Activated T-cell treated with anti-CD3 and anti-CD28 coated beads, Interleukin-2, amount 50 U/mL, for 24 hours (primary cell): ENCODE data around the gene GPC5.

Experiments
- DNase-seq: peaks from one replicate; pipeline ENCODE4 v3.0.0-alpha.2; 2020
- H3K27ac Mint-ChIP-seq: 2 replicates; pipeline ENCODE4 v1.8.0; 2020; ENCODE audit warnings: mild to moderate bottlenecking, mixed read lengths
- H3K27me3 Mint-ChIP-seq: 2 replicates; pipeline ENCODE4 v1.8.0; 2020; ENCODE audit warnings: mixed read lengths
- H3K36me3 Mint-ChIP-seq: 2 replicates; pipeline ENCODE4 v1.8.0; 2020; ENCODE audit warnings: low read depth, mixed read lengths
- H3K4me1 Mint-ChIP-seq: 2 replicates; pipeline ENCODE4 v1.8.0; 2020; ENCODE audit warnings: low read depth, mixed read lengths
- H3K4me3 Mint-ChIP-seq: 2 replicates; pipeline ENCODE4 v1.8.0; 2020; ENCODE audit warnings: mild to moderate bottlenecking, moderate library complexity, mixed read lengths
- H3K9me3 Mint-ChIP-seq: 2 replicates; pipeline ENCODE4 v1.8.0; 2020; ENCODE audit warnings: mixed read lengths

Gene GPC5

DNA sequence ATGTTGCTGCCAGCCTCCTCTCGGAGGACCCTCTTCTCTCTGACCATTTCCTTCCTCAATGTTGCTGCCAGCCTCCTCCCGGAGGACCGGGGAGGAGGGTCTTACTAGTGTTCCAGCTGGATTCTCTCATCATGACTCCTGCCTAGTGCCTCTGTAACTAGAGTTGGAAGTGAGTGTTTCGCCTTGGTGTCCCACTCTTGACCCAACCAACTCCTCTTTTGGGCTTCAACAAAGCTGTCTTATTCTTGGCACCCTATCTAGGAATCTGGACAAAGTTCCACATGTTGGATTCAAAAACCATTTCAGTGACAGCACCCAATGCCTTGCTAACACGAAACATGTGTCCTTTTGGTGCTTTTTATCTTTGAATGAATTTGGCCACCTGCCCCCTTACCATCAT lies 165.4 kb downstream of the GPC5 start:
- H3K4me3 Mint-ChIP-seq = no peak overlapping the region
- no peaks in the 10 kb centered on the region for H3K27me3 Mint-ChIP-seq
- H3K9me3 Mint-ChIP-seq = no peaks in the 10 kb centered on the region
- H3K4me1 Mint-ChIP-seq = no peaks in the 10 kb centered on the region
- H3K27ac Mint-ChIP-seq = no peak overlapping the region
- H3K36me3 Mint-ChIP-seq = no peaks in the 10 kb centered on the region
- DNase-seq = no peak

DNA sequence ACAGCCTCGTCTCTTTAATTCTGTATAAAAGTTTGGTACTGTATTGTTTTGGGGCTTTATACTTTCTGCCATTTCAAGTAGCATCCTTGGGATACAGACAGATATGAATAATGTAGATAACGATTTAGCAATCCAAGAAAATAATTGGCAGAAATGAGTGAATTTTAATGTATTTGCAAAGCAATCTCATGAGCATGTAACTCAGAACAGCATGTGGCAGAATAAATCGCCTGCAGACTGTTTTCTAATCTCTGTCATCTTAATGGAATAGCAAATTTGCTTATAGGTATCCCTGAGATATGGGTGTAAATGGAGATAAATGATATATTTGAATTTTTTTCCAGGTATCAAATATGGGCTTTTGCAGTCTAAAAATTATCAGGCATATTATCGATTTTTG lies 166.0 kb downstream of the GPC5 start:
- Mint-ChIP-seq H3K4me3 (no peak overlapping the region), H3K27ac (no peak overlapping the region), H3K36me3 (no peaks in the 10 kb centered on the region), H3K27me3 (no peaks in the 10 kb centered on the region), H3K9me3 (no peaks in the 10 kb centered on the region), H3K4me1 (no peaks in the 10 kb centered on the region)
- DNase-seq = no peak

DNA sequence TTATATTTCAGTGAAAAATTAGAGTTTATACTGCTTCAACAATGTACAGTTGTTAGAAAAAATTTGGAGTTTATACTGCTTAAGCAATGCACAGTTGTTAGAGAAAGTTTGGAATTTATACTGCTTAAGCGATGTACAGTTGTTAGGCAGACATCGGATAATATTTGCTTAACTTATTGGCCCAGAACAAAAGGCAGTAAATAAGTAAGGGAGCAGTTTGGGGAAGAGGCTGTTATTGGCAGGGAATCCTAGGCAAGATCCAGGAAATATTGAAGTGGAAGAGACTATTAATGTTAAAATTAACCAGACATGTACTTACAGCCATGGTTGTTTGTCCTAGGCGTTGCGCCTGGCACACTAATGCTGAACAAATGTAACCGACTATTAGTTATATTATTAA lies 166.9 kb downstream of the GPC5 start:
- no peaks in the 10 kb centered on the region for H3K36me3 Mint-ChIP-seq

DNA sequence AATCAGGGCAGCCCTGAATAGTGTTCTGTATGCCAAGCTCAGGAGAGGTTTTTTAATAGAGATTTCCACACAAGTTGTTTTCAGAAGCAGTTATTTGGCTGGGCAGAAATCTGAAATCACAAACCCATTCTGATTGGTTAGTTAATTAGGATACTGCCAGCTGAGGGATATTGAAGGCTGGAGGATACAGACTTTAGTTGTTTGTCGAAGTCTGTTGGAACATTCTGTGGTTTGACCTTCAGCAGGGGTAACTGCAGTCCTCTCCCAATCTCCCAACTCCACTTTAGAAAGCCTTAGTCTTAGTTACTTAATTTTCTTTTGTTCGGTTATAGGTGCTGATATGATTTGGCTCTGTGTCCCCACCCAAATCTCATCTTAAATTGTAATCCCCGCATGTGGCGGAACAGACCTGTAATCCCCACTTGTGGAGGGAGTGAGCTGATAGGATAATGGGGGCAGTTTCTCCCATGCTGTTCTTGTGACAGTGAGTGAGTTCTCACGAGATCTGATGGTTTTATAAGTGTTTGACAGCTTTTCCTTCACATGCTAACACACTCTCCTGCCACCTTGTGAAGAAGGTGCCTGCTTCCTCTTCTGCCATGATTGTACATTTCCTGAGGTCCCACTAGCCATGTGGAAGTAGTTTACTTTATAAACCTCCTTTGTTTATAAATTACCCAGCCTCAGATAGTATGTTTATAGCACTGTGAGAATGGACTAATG lies 169.2 kb downstream of the GPC5 start:
- H3K4me3 Mint-ChIP-seq = no peak overlapping the region
- no peaks in the 10 kb centered on the region for H3K36me3 Mint-ChIP-seq
- H3K9me3 Mint-ChIP-seq = no peaks in the 10 kb centered on the region
- H3K27ac Mint-ChIP-seq = no peak overlapping the region
- H3K27me3 Mint-ChIP-seq = no peaks in the 10 kb centered on the region
- DNase-seq = no peak
- H3K4me1 Mint-ChIP-seq = no peaks in the 10 kb centered on the region

More for the DNA sequence above, 166.9 kb downstream of the GPC5 start:
- Mint-ChIP-seq H3K9me3 (no peaks in the 10 kb centered on the region), H3K4me3 (no peak overlapping the region), H3K27ac (no peak overlapping the region), H3K27me3 (no peaks in the 10 kb centered on the region), H3K4me1 (no peaks in the 10 kb centered on the region)
- DNase-seq = no peak

DNA sequence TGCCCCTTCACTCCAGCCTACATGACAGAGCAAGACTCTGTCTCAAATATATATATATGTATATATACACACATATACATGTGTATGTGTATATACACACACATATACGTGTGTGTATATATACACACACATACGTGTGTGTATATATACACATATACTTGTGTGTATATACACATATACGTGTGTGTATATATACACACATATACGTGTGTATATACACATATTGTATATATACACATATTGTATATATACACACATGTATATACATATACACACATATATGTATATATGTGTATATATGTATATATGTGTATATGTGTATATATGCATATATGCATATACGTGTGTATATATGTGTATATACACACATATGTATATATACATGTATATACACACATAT lies 173.3 kb downstream of the GPC5 start:
- no peak for DNase-seq
- H3K36me3 Mint-ChIP-seq = no peaks in the 10 kb centered on the region
- H3K4me3 Mint-ChIP-seq = no peak overlapping the region
- no peaks in the 10 kb centered on the region for H3K4me1 Mint-ChIP-seq
- no peaks in the 10 kb centered on the region for H3K27me3 Mint-ChIP-seq
- no peak overlapping the region for H3K27ac Mint-ChIP-seq
- no peaks in the 10 kb centered on the region for H3K9me3 Mint-ChIP-seq

DNA sequence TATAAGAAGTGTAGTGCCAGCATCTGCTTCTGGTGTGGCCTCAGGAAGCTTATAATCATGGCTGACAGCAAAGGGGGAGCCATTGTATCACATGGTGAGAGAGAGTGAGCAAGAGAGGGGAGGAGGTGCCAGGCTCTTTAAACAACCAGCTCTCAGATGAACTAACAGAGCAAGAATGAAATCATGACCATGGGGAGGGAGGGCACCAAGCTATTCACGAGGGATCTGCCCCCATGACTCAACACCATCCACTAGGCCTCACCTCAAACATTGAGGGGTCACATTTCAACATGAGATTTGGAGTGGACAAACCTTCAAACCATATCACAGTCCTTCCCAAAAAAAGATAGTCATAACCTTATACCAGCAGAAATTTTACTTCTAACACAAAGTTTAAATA lies 174.0 kb downstream of the GPC5 start:
- no peak overlapping the region for H3K27ac Mint-ChIP-seq
- H3K4me3 Mint-ChIP-seq = no peak overlapping the region
- H3K9me3 Mint-ChIP-seq = no peaks in the 10 kb centered on the region
- no peaks in the 10 kb centered on the region for H3K36me3 Mint-ChIP-seq
- DNase-seq = no peak
- H3K27me3 Mint-ChIP-seq = no peaks in the 10 kb centered on the region
- H3K4me1 Mint-ChIP-seq = no peaks in the 10 kb centered on the region

DNA sequence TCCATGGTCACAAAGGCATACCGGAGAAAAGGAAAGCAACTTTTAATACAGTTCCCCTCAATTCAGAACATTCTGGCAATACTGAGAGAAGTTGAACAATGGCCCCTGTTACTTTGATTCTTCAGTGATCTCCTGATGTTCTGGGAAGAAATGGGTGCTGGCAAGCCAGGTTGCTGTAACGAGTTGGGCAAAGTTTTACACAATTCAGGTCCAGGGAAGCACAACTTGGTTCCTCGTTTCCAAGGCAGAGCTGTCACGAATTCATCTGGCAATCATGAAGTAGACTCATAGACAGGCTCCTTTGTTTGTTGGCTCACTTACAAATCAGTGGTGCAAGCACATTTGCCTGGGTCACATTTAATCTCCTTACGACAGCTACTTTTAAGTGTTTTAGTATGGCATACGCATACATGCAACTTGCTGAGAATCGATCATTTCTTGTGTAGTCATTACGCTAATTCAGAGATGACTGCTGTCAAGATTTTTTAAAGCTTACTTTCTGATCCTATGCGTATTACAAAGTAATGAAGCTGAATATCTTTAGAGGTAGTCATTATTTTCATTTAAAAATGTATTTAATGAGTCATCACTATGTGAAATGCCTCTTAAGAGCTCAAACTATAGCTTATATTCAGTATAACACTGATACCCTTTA lies 174.7 kb downstream of the GPC5 start:
- Mint-ChIP-seq H3K9me3 (no peaks in the 10 kb centered on the region), H3K27ac (no peak overlapping the region), H3K4me3 (no peak overlapping the region), H3K4me1 (no peaks in the 10 kb centered on the region), H3K27me3 (no peaks in the 10 kb centered on the region), H3K36me3 (no peaks in the 10 kb centered on the region)
- DNase-seq = no peak

DNA sequence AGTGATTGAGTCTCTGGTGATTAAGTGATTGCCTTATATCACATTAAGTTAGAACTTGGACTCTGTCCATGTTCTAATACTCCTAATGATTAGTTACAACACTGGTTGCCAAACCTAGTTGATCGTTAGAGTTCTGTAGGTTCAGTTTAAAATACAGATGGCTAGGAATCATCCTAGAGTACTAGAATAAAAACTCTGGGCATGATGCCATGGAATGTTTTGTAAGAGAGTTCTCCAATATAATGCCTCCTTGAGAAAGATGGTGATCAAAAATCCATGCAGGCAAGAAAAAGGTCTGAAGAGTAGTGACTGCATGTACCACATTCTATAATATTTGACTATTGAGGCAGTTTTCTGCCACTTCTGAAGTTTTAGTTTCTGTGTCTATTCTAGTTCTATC lies 176.3 kb downstream of the GPC5 start:
- no peaks in the 10 kb centered on the region for H3K36me3 Mint-ChIP-seq
- H3K4me3 Mint-ChIP-seq = no peak overlapping the region
- no peaks in the 10 kb centered on the region for H3K4me1 Mint-ChIP-seq
- H3K9me3 Mint-ChIP-seq = no peaks in the 10 kb centered on the region
- no peak for DNase-seq
- H3K27ac Mint-ChIP-seq = no peak overlapping the region
- no peaks in the 10 kb centered on the region for H3K27me3 Mint-ChIP-seq

DNA sequence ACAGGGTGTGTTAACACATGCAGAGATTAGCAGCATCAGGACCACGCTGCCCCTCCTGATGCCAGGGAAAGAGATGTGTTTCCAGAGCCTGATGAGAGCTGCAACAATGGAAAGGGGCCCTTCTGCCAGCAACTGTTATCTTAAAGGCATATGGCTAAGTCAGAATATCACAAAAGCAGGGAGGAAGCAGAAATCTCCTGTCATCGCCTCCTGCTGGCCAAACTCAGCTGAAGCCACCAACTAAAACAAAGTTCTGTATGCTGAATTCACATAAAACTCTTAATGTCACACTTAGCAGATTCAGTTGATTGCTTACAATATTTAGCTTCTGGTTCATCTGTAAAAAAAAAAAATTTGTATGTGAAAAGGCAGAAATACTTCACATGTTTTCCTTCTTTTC lies 178.2 kb downstream of the GPC5 start:
- no peaks in the 10 kb centered on the region for H3K27me3 Mint-ChIP-seq
- H3K4me3 Mint-ChIP-seq = no peak overlapping the region
- H3K4me1 Mint-ChIP-seq = no peaks in the 10 kb centered on the region
- H3K27ac Mint-ChIP-seq = no peak overlapping the region
- no peak for DNase-seq
- no peaks in the 10 kb centered on the region for H3K36me3 Mint-ChIP-seq
- peaks cover 4% of the 10 kb centered on the region for H3K9me3 Mint-ChIP-seq

DNA sequence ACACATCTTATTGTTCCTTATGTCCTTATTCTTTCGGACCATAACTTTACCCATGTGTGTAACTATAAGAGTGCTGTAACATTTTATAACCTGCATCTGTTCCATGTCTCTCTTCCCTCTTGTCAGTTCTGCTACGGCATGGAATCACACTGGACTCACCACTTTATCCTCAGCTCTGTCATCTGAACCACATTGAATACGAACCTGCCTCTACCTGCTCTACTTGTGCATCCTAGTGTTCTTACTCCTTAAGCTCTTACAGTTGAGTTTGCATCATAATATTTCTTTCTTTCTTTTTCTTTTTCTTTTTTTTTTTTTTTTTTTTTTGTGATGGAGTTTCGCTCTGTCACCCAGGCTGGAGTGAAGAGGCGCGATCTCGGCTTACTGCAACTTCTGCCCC lies 180.9 kb downstream of the GPC5 start:
- Mint-ChIP-seq H3K36me3 (no peaks in the 10 kb centered on the region), H3K4me3 (no peak overlapping the region), H3K27me3 (no peaks in the 10 kb centered on the region), H3K4me1 (no peaks in the 10 kb centered on the region), H3K27ac (no peak overlapping the region), H3K9me3 (peaks cover 4% of the 10 kb centered on the region)
- DNase-seq = no peak

DNA sequence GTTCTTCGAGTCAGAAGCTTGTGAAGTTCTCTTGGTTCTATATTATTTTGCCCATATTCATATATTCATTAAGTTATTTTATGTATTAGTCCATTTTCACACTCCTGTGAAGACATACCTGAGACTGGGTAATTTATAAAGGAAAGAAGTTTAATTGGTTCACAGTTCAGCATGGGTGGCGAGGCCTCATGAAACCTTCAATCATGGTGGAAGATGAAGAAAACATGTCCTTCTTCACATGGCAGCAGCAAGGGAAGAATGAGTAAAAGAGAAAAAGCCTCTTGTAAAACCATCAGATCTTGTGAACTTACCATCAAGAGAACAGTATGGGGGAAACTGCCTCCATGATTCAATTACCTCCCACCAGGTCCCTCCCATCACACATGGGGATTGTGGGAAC lies 182.3 kb downstream of the GPC5 start:
- DNase-seq = no peak
- Mint-ChIP-seq H3K4me3 (no peak overlapping the region), H3K27me3 (no peaks in the 10 kb centered on the region), H3K9me3 (peaks cover 4% of the 10 kb centered on the region), H3K4me1 (no peaks in the 10 kb centered on the region), H3K36me3 (no peaks in the 10 kb centered on the region), H3K27ac (no peak overlapping the region)

DNA sequence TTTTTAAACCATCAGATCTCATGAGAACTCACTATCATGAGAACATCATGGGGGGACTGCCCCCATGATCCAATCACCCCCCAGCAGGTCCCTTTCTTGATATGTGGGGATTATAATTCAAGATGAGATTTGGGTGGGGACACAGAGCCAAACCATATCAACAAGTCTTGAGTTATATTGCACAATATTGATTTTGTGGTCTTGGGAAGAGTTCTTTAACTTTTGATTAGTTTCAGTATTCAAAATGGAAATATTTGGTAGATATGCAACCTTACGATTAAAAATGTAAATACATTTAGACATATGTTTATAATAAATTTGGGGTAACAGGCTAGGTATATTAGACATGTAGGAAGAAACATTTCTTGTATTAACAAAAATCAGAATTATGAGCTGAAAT lies 188.2 kb downstream of the GPC5 start:
- H3K27ac Mint-ChIP-seq = no peak overlapping the region
- no peaks in the 10 kb centered on the region for H3K36me3 Mint-ChIP-seq
- no peak for DNase-seq
- H3K4me3 Mint-ChIP-seq = no peak overlapping the region
- no peaks in the 10 kb centered on the region for H3K4me1 Mint-ChIP-seq
- no peaks in the 10 kb centered on the region for H3K9me3 Mint-ChIP-seq
- H3K27me3 Mint-ChIP-seq = no peaks in the 10 kb centered on the region

DNA sequence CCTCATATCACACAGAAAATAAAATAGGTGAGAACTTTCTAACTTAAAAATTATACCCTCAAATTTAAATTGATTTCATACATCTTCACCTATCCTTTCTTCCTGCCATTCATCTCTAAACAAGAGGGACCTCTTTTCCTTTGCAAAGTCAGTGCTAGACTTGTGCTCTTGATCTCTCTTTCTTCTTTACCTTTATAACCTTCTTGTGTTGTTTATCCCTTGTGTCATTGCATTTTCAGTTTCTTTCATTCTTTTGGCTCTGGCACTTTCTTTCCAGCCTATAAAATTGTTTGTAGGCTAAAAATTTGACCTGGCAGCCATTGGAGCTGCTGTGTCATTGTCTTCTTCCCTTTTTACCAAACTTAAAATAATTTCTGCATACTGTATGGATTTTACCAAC lies 190.1 kb downstream of the GPC5 start:
- Mint-ChIP-seq H3K4me3 (no peak overlapping the region), H3K27me3 (no peaks in the 10 kb centered on the region), H3K36me3 (no peaks in the 10 kb centered on the region), H3K9me3 (peaks cover 5% of the 10 kb centered on the region), H3K27ac (no peak overlapping the region), H3K4me1 (no peaks in the 10 kb centered on the region)
- DNase-seq = no peak

DNA sequence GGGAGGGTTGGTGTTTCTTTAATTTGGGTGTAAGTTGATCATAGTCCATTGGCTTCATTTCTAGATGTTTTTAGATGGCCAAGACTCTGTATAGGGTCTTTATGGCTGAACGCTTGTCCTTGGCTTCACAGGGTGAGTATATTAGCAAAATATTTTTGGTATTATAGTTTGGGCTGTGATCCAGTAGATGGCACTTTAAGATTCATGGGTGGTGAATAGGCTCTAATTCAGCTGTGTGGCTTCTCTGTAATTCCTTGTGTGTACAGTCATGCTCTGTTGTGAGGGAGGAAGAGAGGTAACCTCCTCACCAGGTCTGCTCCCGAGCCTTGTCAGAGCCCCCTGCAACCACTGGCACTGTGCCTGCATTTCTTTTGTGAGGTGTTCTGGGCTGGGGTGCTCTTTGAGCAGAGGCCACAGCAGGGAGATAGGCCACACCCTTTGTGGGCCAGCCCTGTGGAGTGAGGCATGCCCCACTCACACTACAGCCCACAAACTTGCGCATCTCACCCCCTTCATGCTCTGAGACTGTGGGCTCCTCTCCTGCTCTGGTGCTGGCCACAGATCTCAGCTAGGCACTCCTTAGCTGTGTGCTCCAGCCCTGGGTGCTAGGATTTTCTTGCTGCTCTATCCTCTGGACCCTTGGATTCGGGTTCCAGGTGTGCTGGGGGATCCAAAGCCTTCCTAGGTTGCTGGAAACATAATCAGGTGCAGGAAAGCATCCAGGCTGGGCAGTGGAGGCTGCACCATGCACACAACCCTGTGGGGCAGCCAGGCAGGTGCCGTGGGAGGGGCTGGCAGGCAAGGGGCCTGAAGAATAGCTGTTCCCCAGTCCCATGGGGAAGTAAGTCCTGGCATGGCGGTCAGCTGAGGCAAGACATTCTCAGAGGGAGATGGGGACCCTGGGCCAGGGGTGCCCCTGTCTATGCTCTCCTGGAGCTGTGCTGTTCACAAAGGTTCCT lies 193.9 kb downstream of the GPC5 start:
- H3K9me3 Mint-ChIP-seq = peaks cover 5% of the 10 kb centered on the region
- no peaks in the 10 kb centered on the region for H3K4me1 Mint-ChIP-seq
- no peaks in the 10 kb centered on the region for H3K36me3 Mint-ChIP-seq
- H3K27ac Mint-ChIP-seq = no peak overlapping the region
- H3K4me3 Mint-ChIP-seq = no peak overlapping the region
- no peak for DNase-seq
- H3K27me3 Mint-ChIP-seq = no peaks in the 10 kb centered on the region

DNA sequence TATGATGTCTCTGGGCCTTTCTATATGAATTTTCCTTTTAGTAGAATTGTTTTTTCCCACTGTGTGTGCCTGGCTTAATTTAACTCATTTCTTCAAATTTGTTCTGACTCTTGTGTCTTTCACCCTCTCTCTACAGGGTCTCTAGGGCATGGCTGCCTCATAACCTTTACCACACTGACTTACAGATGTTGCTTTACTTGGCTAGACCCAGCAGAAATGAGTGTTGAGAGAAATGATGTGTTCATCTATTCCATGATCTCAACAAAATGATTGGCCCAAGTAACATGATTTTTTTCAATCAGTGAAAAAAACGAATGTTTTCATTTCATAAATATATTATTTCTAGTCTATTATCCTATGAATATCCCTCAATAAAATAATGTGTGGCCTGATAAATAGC lies 195.0 kb downstream of the GPC5 start:
- no peaks in the 10 kb centered on the region for H3K4me1 Mint-ChIP-seq
- H3K27ac Mint-ChIP-seq = no peak overlapping the region
- no peaks in the 10 kb centered on the region for H3K27me3 Mint-ChIP-seq
- H3K4me3 Mint-ChIP-seq = no peak overlapping the region
- H3K36me3 Mint-ChIP-seq = no peaks in the 10 kb centered on the region
- peaks cover 5% of the 10 kb centered on the region for H3K9me3 Mint-ChIP-seq
- no peak for DNase-seq
